Stimulated activated CD8-positive, alpha-beta memory T cell treated with anti-CD3 and anti-CD28 coated beads, Interleukin-4, amount 100 ng/mL, for 48 hours (primary cell): ENCODE results near the gene PTTG1.

ENCODE experiments used
- DNase-seq: peaks from one replicate; pipeline ENCODE4 v3.0.0-alpha.2; 2020

PTTG1 gene

DNA sequence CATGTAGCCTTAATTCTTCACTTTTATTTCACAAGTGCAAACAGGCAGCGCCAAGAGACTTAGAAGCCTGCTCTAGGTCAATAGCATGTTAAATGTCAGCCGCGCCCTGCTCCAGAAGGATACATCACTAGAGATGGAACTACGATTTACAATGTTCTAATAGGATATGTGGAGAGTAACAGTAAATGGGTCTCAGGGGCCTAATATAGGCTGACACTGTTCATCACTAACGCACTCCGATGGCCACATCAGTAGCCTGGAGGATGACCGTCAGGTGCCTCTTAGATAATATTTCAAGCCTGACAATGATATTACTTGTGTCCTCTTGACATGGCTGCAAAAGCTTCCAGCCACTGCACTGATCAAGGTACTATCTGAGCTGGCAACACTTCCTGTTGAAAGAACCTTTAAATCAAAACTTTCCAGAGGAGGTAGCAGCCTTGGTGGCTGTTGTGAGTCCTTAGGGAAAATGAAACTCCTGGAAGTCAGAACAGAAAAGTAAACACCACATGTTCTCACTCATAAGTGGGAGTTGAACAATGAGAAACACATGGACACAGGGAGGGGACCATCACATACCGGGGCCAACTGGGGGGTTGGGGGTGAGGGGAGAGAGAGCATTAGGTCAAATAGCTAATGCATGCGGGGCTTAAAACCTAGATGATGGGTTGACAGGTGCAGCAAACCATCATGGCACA, 35.0 kb downstream of the PTTG1 start:
- DNase-seq: no peak

DNA sequence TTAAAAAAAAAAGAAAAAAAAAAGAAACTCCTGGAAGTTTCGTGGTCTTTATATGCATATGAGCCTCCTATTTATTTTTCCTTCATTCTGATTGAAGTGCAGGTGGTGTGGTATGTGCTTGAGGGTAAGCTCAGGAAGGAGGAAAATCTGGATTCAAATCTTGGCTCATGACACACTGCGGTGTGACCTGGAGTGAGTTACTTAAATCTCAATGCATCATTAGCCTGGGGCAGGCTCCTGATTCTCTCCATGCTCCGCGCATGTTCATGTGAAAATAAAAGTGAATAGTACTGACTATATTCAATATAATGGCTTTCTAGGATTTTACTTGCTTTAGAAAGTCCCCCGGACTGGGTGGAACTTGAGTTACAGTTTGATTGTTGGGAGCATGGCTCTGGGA, 35.6 kb downstream of the PTTG1 start:
- no peak for DNase-seq

DNA sequence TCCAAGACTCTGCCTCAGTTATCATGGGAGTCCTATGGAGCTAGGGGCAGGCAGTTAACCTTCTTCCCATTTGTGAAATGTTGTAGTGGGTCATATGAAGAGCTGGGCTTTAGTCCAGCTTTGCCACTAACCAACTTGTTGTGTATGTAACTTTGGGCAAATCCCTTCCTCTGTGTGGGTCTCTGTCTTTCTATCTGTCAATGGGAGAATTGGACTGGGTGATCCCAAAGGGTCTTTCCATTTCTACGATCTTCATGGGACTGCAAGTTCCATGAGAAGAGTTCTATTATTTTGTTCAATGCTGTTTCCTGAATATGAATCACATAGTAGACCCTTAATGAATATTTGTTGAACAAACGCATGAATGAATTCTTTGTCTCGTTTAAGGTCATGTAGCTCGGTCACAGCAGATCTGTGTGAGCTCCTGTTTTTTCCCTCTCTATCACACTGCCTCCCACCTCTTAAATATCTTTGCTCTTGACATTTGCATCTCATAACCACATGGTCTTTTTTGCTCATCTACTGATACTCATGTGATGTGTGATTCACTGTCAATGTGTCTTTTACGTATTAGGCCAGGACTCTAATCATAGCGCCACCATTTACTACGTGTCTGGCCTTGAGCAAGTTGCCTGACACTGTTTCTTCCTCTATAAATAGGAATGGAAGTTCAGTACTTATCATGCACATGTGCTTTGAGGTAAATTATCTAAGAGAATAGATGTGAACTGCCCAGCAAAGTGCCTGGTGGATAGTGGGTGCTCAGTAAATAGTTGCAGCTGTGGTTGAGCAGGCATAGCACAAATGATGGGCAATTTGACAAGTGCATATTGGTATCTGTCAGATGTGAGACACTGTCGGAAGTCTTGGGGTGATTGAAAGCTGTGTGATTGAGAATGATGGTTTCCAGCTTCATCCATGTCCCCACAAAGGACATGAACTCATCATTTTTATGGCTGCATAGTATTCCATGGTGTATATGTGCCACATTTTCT, 37.4 kb downstream of the PTTG1 start:
- no peak for DNase-seq

DNA sequence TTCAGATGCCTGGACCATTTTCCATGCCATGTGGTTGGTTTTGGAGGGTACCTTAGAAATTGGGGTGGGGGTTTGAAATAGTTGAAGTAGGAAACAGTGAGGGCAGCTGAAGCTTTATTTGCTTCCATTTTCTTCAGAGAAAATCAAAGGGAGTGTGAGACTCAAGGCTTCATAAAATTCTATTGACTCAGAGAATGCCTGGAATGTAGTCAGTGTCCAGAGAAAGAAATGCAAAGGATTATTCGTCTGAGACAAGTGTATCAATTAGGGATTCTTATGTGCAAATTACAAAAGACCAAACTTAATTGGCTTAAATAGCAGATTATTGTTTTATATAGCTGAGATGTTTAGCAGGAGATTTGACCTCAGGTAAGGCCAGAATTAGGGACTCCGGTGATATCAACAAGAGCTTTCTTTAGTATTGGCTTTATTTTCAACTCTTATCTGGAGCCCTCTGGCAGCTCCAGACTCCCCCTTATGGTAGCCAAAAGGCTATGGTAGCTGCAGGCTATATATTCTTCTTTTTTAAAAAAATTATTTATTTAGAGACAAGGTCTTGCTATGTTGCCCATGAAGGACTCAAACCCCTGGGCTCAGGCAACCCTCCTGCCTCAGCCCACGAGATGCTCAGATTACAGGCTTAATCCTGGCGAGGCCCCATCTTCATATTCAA, 38.9 kb downstream of the PTTG1 start:
- DNase-seq: no peak

GRCh38 chr5:160461378-160461777, 39.7 kb downstream of the PTTG1 start:
- no peak for DNase-seq

GRCh38 chr5:160462167-160462566, 40.5 kb downstream of the PTTG1 start:
- DNase-seq: no peak

- no peak for DNase-seq
Observed at GRCh38 chr5:160463227-160463626, 41.6 kb downstream of the PTTG1 start.

- no peak for DNase-seq
Observed at GRCh38 chr5:160463740-160464465, 42.2 kb downstream of the PTTG1 start.

GRCh38 chr5:160464466-160464797, 42.8 kb downstream of the PTTG1 start:
- DNase-seq: no peak

DNA sequence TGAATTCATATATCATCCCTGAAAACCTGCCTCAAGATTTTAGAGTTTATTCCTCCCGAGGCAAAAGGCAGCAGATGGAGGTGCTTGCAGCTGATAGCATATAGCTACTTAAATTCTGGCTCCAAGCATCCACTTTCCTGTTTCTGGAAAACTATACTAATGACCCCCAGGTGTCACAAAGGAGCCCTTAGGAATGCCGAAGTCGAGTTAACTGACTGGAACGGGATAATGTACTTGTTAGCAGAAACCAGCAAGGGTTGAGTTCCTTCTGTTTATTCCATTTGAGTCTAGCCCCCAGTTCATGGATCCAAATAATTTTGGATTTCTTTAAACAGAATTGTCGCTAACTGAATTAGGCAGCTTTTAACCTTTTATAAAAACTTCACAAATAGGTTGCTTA, 44.5 kb downstream of the PTTG1 start:
- no peak for DNase-seq

GRCh38 chr5:160466889-160467554, 45.4 kb downstream of the PTTG1 start:
- DNase-seq: no peak

GRCh38 chr5:160467555-160468362, 46.1 kb downstream of the PTTG1 start:
- DNase-seq: peak; percentile 89

GRCh38 chr5:160468363-160468975, 46.8 kb downstream of the PTTG1 start:
- DNase-seq: no peak

DNA sequence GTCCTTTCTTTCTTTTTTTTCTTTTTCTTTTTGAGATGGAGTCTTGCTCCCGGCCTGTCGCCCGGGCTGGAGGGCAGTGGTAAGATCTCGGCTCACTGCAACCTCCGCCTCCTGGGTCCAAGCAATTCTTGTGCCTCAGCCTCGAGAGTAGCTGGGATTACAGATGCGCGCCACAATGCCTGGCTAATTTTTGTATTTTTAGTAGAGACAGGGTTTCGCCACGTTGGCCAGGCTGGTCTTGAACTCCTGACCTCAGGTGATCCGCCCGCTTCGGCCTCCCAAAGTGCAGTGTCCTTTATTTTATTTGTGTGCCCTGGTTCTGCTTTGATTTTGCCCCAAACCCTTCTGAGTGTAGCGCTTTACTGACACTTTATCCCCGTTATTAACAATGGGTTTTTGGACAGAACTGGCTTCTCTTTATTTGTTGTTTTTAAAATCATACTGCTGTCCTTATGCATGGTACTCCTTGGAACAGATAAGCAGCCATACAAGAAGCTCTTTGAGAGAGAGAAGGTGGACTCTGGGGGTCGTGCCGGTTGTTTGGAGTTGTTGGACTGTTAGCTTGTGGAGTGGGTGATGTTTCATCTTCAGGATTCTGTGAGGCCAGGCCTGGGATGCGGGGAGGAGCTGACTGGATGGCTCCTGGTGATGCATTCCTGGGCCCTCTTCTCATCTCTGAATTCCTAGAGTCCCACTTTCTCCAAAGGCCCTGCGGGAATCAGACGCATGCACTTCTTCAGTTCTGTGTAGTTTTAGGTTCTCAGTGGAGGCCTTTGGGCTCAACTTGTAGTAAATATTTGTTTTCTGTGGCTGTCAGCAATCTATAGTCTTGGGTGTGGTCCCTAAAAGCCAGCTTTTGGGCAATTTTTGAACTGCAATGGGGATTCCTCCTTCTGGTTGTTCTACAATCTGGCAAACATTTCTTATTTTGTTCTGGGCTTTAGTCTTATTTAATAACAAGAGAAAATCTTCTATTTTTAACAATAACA, 47.8 kb downstream of the PTTG1 start:
- no peak for DNase-seq

- DNase-seq: no peak
Observed at GRCh38 chr5:160470437-160471361, 49.0 kb downstream of the PTTG1 start.

GRCh38 chr5:160471761-160472160, 50.1 kb downstream of the PTTG1 start:
- no peak for DNase-seq

GRCh38 chr5:160472482-160472881, 50.8 kb downstream of the PTTG1 start:
- DNase-seq: no peak

GRCh38 chr5:160473681-160474080, 52.0 kb downstream of the PTTG1 start:
- no peak for DNase-seq

DNA sequence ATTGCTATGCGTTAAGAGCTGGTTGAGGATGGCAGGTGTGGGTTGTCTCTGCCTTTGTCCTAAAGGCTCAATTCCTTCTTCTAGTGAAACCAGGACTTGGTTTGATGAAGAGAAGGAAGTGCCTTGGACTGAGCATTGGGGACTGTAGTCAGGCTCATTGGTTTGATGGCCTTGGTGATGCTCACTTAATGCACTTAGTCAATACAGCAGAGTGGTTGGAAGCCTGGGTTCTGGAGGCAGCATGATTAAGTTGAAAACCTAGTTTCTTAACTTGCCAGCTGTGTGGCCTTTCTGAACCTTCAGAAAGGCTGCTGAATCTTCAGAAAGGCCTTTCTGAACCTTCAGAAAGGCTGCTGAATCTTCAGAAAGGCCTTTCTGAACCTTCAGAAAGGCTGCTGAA, 52.4 kb downstream of the PTTG1 start:
- DNase-seq: no peak
